Measurements from ENCODE around the gene SLC30A2. TPM values are rescaled to one million over a fixed set of nuclear protein-coding genes. Genes with fewer than 3 reads are reported as not detected.

Gene SLC30A2
- total and polyA plus RNA-seq, 3 donors from 2014 or later, result 0.24 to 1.0 (median 0.87) TPM

DNA sequence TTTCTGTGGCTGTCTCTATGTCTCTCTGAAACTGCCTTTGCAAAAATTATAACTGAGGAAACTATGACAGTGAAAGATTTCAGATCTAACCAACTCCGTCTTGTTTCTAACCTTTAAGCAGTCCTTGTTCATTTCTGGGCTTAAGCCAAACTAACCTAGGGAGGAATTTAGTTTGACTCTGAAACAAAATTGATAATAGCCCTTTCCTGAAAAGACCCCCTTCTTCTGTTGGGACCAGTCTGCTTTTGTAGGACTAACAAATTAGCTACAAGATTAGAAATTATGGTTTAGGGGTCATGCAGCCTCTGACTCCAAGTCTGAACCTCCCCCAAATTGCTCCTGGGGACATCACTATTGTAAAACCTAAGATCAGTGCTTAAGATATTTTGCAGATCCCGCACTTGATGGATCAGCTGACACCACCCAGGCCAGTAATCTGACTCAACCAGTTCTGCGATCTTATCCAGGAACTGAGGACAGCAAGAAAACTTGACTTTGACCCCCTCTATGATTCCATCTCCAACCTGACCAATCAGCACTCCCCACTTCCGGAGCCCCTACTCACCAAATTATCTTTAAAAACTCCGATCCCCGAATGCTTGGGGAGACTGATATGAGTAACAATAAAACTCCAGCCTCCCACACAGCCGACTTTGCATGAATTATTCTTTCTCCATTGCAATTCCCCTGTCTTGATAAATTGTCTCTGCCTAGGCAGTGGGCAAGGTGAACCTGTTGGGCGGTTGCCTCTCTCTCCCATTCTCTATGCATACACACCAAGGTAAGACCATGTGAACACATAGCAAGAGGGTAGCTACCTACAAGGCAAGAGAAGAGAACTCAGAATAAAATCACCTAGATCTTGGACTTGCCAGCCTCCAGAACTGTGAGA is 32.6 kb upstream of the SLC30A2 start:
- no peak for TF ChIP-seq POLR2A (IDR thresholded peaks at IDR 0.05)
- TF ChIP-seq, protein P1, sequence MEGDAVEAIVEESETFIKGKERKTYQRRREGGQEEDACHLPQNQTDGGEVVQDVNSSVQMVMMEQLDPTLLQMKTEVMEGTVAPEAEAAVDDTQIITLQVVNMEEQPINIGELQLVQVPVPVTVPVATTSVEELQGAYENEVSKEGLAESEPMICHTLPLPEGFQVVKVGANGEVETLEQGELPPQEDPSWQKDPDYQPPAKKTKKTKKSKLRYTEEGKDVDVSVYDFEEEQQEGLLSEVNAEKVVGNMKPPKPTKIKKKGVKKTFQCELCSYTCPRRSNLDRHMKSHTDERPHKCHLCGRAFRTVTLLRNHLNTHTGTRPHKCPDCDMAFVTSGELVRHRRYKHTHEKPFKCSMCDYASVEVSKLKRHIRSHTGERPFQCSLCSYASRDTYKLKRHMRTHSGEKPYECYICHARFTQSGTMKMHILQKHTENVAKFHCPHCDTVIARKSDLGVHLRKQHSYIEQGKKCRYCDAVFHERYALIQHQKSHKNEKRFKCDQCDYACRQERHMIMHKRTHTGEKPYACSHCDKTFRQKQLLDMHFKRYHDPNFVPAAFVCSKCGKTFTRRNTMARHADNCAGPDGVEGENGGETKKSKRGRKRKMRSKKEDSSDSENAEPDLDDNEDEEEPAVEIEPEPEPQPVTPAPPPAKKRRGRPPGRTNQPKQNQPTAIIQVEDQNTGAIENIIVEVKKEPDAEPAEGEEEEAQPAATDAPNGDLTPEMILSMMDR (IDR thresholded peaks at IDR 0.05), result no peak
- WGBS, 2 donors, result 48 to 62% methylated on average over 8 of the region's 8 CpGs
- H3K4me1 ChIP-seq, result no peaks in the 10 kb centered on the region
- no peak overlapping the region for H3K4me3 ChIP-seq
- no peak overlapping the region for H3K27ac ChIP-seq
- H3K27me3 ChIP-seq, result no peaks in the 10 kb centered on the region
- no peaks in the 10 kb centered on the region for H3K36me3 ChIP-seq (ENCODE audit: low read depth, missing control alignments)
- intact Hi-C loops (cut with DNase I; ENCODE audit: low total_unique reads), result no loop called here
- H3K9me3 ChIP-seq, result no peaks in the 10 kb centered on the region
- DNase-seq, result no peak

- TF ChIP-seq POLR2A (IDR thresholded peaks at IDR 0.05), result no peak
- TF ChIP-seq, protein P1 (IDR thresholded peaks at IDR 0.05), result no peak
- Histone ChIP-seq H3K4me1 (no peaks in the 10 kb centered on the region), H3K9me3 (no peaks in the 10 kb centered on the region), H3K4me3 (no peak overlapping the region), H3K27me3 (no peaks in the 10 kb centered on the region), H3K27ac (no peak overlapping the region), H3K36me3 (ENCODE audit: low read depth, missing control alignments) (no peaks in the 10 kb centered on the region)
- intact Hi-C loops (cut with DNase I; ENCODE audit: low total_unique reads), result no loop called here
- no peak for DNase-seq
- WGBS, 2 donors, result 94 to 96% methylated on average over 1 of the region's 1 CpG
Observed at GRCh38 chr1:26077524-26077923, 31.6 kb upstream of the SLC30A2 start.

GRCh38 chr1:26075421-26076144 is 29.7 kb upstream of the SLC30A2 start:
- Histone ChIP-seq H3K27me3 (no peaks in the 10 kb centered on the region), H3K27ac (no peak overlapping the region), H3K36me3 (ENCODE audit: low read depth, missing control alignments) (no peaks in the 10 kb centered on the region), H3K9me3 (no peaks in the 10 kb centered on the region), H3K4me1 (no peaks in the 10 kb centered on the region), H3K4me3 (no peak overlapping the region)
- no peak for DNase-seq
- intact Hi-C loops (cut with DNase I; ENCODE audit: low total_unique reads), result no loop called here
- 90 to 95% methylated on average over 3 of the region's 3 CpGs for WGBS, 2 donors
- TF ChIP-seq, protein P1 (IDR thresholded peaks at IDR 0.05), result no peak
- no peak for TF ChIP-seq POLR2A (IDR thresholded peaks at IDR 0.05)

- H3K4me1 ChIP-seq, result no peaks in the 10 kb centered on the region
- no peaks in the 10 kb centered on the region for H3K27me3 ChIP-seq
- no peak overlapping the region for H3K27ac ChIP-seq
- TF ChIP-seq POLR2A (IDR thresholded peaks at IDR 0.05), result no peak
- TF ChIP-seq, protein P1 (IDR thresholded peaks at IDR 0.05), result no peak
- WGBS, 2 donors, result 41 to 48% methylated on average over 6 of the region's 6 CpGs
- no peaks in the 10 kb centered on the region for H3K36me3 ChIP-seq (ENCODE audit: low read depth, missing control alignments)
- intact Hi-C loops (cut with DNase I; ENCODE audit: low total_unique reads), result no loop called here
- H3K9me3 ChIP-seq, result no peaks in the 10 kb centered on the region
- H3K4me3 ChIP-seq, result no peak overlapping the region
- DNase-seq, result no peak
Observed at GRCh38 chr1:26072305-26072704, 26.4 kb upstream of the SLC30A2 start.

Measured in testis (tissue), 3 donors.